H1 (cell line): ENCODE measurements around the gene PIK3R1. TPM values are rescaled to one million over a fixed set of nuclear protein-coding genes. Genes with fewer than 3 reads are reported as not detected.

Experiments
- CTCF ChIA-PET: fragments of 300-600 bp; sonication (Branson Sonifier 250); formaldehyde crosslinking; loops from one replicate; lab custom pipeline; 2021; ENCODE audit not compliant: partially characterized antibody; lab: Charles Lee
- POLR2A ChIA-PET: fragments of 300-600 bp; sonication (Branson Sonifier 250); formaldehyde crosslinking; loops from one replicate; lab custom pipeline; 2021; ENCODE audit warnings: inconsistent platforms; ENCODE audit not compliant: partially characterized antibody; lab: Charles Lee
- DNase-seq, 2 experiments: peaks; one replicate each; pipeline versions ENCODE4 v3.0.0 to v3.0.0-alpha.2; 2010 to 2022; ENCODE audit warnings: low spot score in 2 of 2, low read depth in 1 of 2, mixed read lengths in 1 of 2
- FAIRE-seq: peaks from 2 replicates; lab custom pipeline; 2011; peaks lifted over from hg19 to GRCh38; lab: Jason Lieb, UNC
- H2AFZ ChIP-seq: 2 replicates; pipeline ENCODE4 v1.8.1; 2012; ENCODE audit warnings: low read length, inconsistent platforms
- H2AK5ac ChIP-seq: 2 replicates; pipeline ENCODE4 v1.6.1; 2013; ENCODE audit warnings: low read depth, low read length
- H2BK120ac ChIP-seq: replicated peaks from 2 replicates; pipeline ENCODE3; 2013; ENCODE audit warnings: low read depth, low read length, inconsistent platforms
- H2BK12ac ChIP-seq: 2 replicates; pipeline ENCODE4 v1.6.1; 2013; ENCODE audit warnings: low read depth, low read length
- H2BK15ac ChIP-seq: 2 replicates; pipeline ENCODE4 v1.6.1; 2013; ENCODE audit warnings: low read length
- H2BK20ac ChIP-seq: 2 replicates; pipeline ENCODE4 v1.6.1; 2013; ENCODE audit warnings: low read length
- H2BK5ac ChIP-seq: 2 replicates; pipeline ENCODE4 v1.6.1; 2013; ENCODE audit warnings: low read depth, low read length
- H3K14ac ChIP-seq: 2 replicates; pipeline ENCODE4 v1.6.1; 2013; ENCODE audit warnings: inconsistent platforms; ENCODE audit not compliant: insufficient read length
- H3K18ac ChIP-seq: 2 replicates; pipeline ENCODE4 v1.6.1; 2013; ENCODE audit warnings: low read length; ENCODE audit errors: extremely low read depth
- H3K23ac ChIP-seq: 2 replicates; pipeline ENCODE4 v1.6.1; 2013; ENCODE audit warnings: inconsistent platforms; ENCODE audit not compliant: insufficient read length
- H3K23me2 ChIP-seq: 2 replicates; pipeline ENCODE4 v1.6.1; 2013; ENCODE audit warnings: low read depth, low read length
- H3K27ac ChIP-seq: 2 replicates; pipeline ENCODE4 v1.6.1; 2011; ENCODE audit warnings: low read depth, low read length, inconsistent platforms
- H3K27me3 ChIP-seq, 4 experiments: replicated peaks in 1 of 4; 1 replicate in 1 of 4; 2 replicates in 3 of 4; pipeline versions ENCODE4 v1.6.1 to v1.8.1; 2011 to 2013; ENCODE audit warnings: low read length in 3 of 4, mild to moderate bottlenecking in 3 of 4, inconsistent platforms in 2 of 4, mixed read lengths in 2 of 4, moderate library complexity in 1 of 4; ENCODE audit not compliant: control insufficient read depth in 3 of 4, insufficient read depth in 3 of 4; ENCODE audit errors: extremely low read depth in 1 of 4
- H3K36me3 ChIP-seq, 4 experiments: 2 replicates each; pipeline versions ENCODE4 v1.6.1 to v1.8.1; 2011 to 2013; ENCODE audit warnings: mild to moderate bottlenecking in 4 of 4, low read length in 3 of 4, moderate library complexity in 2 of 4, control low read depth in 1 of 4, inconsistent platforms in 1 of 4; ENCODE audit not compliant: insufficient read depth in 4 of 4, control insufficient read depth in 2 of 4
- H3K4ac ChIP-seq: replicated peaks from 2 replicates; pipeline ENCODE3; 2013; ENCODE audit warnings: low read length, low read depth, mixed read lengths, inconsistent platforms; ENCODE audit not compliant: insufficient read length
- H3K4me1 ChIP-seq, 4 experiments: replicated peaks in 1 of 4; 1 replicate in 1 of 4; 2 replicates in 3 of 4; pipeline versions ENCODE4 v1.6.1 to v1.8.1; 2011 to 2013; ENCODE audit warnings: low read length in 3 of 4, inconsistent platforms in 2 of 4, mixed read lengths in 1 of 4; ENCODE audit not compliant: insufficient read depth in 4 of 4, control insufficient read depth in 3 of 4
- H3K4me2 ChIP-seq, 2 experiments: 2 replicates each; pipeline versions ENCODE4 v1.6.1 to v1.8.1; 2011 to 2013; ENCODE audit warnings: low read depth in 2 of 2, low read length in 2 of 2, control low read depth in 1 of 2, inconsistent platforms in 1 of 2, mild to moderate bottlenecking in 1 of 2; ENCODE audit not compliant: insufficient read depth in 1 of 2
- H3K4me3 ChIP-seq, 4 experiments: fragments of 200-600, 300-600 bp in 1 of 4; sonication (generic), shearing (Covaris generic), sonication (Bioruptor Twin) in 1 of 4; 2 replicates each; pipeline versions ENCODE4 v1.5.1 to v1.8.1; 2011 to 2016; ENCODE audit warnings: low read length in 4 of 4, low read depth in 3 of 4, control low read depth in 2 of 4, inconsistent platforms in 2 of 4, mild to moderate bottlenecking in 2 of 4, mixed read lengths in 1 of 4, moderate library complexity in 1 of 4; ENCODE audit not compliant: insufficient read depth in 2 of 4; ENCODE audit errors: extremely low read depth in 1 of 4
- H3K56ac ChIP-seq: replicated peaks from 2 replicates; pipeline ENCODE3; 2013; ENCODE audit warnings: low read depth, mild to moderate bottlenecking, mixed read lengths, low read length, inconsistent platforms; ENCODE audit not compliant: insufficient read length
- H3K79me1 ChIP-seq: 2 replicates; pipeline ENCODE4 v1.6.1; 2013; ENCODE audit warnings: low read depth, low read length, control low read depth
- H3K79me2 ChIP-seq, 2 experiments: 2 replicates each; pipeline versions ENCODE4 v1.6.1 to v1.8.1; 2012 to 2013; ENCODE audit warnings: low read length in 2 of 2, mild to moderate bottlenecking in 2 of 2, inconsistent platforms in 1 of 2; ENCODE audit not compliant: insufficient read depth in 2 of 2, control insufficient read depth in 1 of 2
- H3K9ac ChIP-seq, 4 experiments: replicated peaks in 1 of 4; 1 replicate in 1 of 4; 2 replicates in 3 of 4; pipeline versions ENCODE4 v1.6.1 to v1.8.1; 2011 to 2013; ENCODE audit warnings: low read depth in 3 of 4, low read length in 3 of 4, control low read depth in 2 of 4, mild to moderate bottlenecking in 2 of 4, moderate library complexity in 2 of 4, inconsistent platforms in 1 of 4; ENCODE audit errors: extremely low read depth in 1 of 4
- H3K9me3 ChIP-seq, 2 experiments: 2 replicates each; pipeline versions ENCODE4 v1.6.1 to v1.8.1; 2012 to 2013; ENCODE audit warnings: mild to moderate bottlenecking in 2 of 2, moderate library complexity in 2 of 2, control low read depth in 1 of 2, inconsistent platforms in 1 of 2, low read depth in 1 of 2, low read length in 1 of 2, mixed read lengths in 1 of 2; ENCODE audit not compliant: insufficient read depth in 2 of 2
- H4K20me1 ChIP-seq, 2 experiments: replicated peaks in 1 of 2; 2 replicates each; pipeline versions ENCODE3 to v1.8.1; 2011 to 2013; ENCODE audit warnings: inconsistent platforms in 2 of 2, low read length in 2 of 2, mild to moderate bottlenecking in 1 of 2; ENCODE audit not compliant: insufficient read depth in 2 of 2, control insufficient read depth in 1 of 2
- H4K5ac ChIP-seq: 2 replicates; pipeline ENCODE4 v1.6.1; 2013; ENCODE audit warnings: low read length, low read depth, mixed read lengths, inconsistent platforms; ENCODE audit not compliant: insufficient read length
- H4K8ac ChIP-seq: 2 replicates; pipeline ENCODE4 v1.8.0; 2013; ENCODE audit warnings: mild to moderate bottlenecking, moderate library complexity, low read length, inconsistent platforms; ENCODE audit not compliant: insufficient read depth; ENCODE audit errors: extremely low read depth
- H4K91ac ChIP-seq: replicated peaks from 2 replicates; pipeline ENCODE3; 2013; ENCODE audit warnings: low read length, mixed read lengths, inconsistent platforms; ENCODE audit not compliant: insufficient read length
- CEBPB ChIP-seq: IDR thresholded peaks from 2 replicates; pipeline ENCODE4 v1.6.1; 2012; ENCODE audit warnings: low read depth, low read length
- CHD2 ChIP-seq: IDR thresholded peaks from 2 replicates; pipeline ENCODE4 v1.6.1; 2012; ENCODE audit warnings: low read length, improper control_type of control experiment
- CTBP2 ChIP-seq: IDR thresholded peaks from 2 replicates; pipeline ENCODE4 v1.7.0; 2011; ENCODE audit warnings: borderline replicate concordance, mild to moderate bottlenecking, moderate library complexity, mixed read lengths, low read length; ENCODE audit not compliant: insufficient read depth, insufficient read length
- EGR1 ChIP-seq: IDR thresholded peaks from 2 replicates; pipeline ENCODE4 v1.6.1; 2011; ENCODE audit warnings: low read depth, low read length, borderline replicate concordance
- EZH2 ChIP-seq: fragments of 200-600 bp; sonication (generic); IDR thresholded peaks from 2 replicates; pipeline ENCODE4 v1.7.1; 2012; ENCODE audit warnings: low read depth, mild to moderate bottlenecking, moderate library complexity, low read length, inconsistent platforms; ENCODE audit not compliant: severe bottlenecking
- JUN ChIP-seq: IDR thresholded peaks from 2 replicates; pipeline ENCODE4 v1.6.1; 2011; ENCODE audit warnings: low read depth, mild to moderate bottlenecking, improper control_type of control experiment, low read length
- KDM1A ChIP-seq: fragments of 200-600, 300-600 bp; sonication (generic); IDR thresholded peaks from 2 replicates; pipeline ENCODE4 v1.7.1; 2016; ENCODE audit warnings: mild to moderate bottlenecking, low read length, borderline replicate concordance
- NRF1 ChIP-seq: IDR thresholded peaks from 2 replicates; pipeline ENCODE4 v1.6.1; 2011; ENCODE audit warnings: mild to moderate bottlenecking, low read depth, low read length, improper control_type of control experiment
- POLR2AphosphoS5 ChIP-seq: IDR thresholded peaks from 2 replicates; pipeline ENCODE4 v1.6.1; 2011; ENCODE audit warnings: low read depth, low read length
- RNF2 ChIP-seq: fragments of 200-900, 300-1000 bp; sonication (generic); IDR thresholded peaks from 2 replicates; pipeline ENCODE4 v1.7.1; 2016; ENCODE audit warnings: borderline replicate concordance, low read depth, mild to moderate bottlenecking, antibody characterized with exemption, low read length; ENCODE audit not compliant: poor library complexity, severe bottlenecking; ENCODE audit errors: missing control alignments
- SAP30 ChIP-seq: fragments of 300-600 bp; sonication (generic); IDR thresholded peaks from 2 replicates; pipeline ENCODE4 v1.7.1; 2012; ENCODE audit warnings: low read length, moderate library complexity, mild to moderate bottlenecking, inconsistent platforms; ENCODE audit not compliant: insufficient read depth, insufficient replicate concordance
- WGBS, 2 experiments: shearing (Covaris generic) in 1 of 2; methylation state at CpG; one replicate each; pipeline versions ENCODE4 v1.1.6 to v1.1.7; 2013 to 2015; ENCODE audit warnings: low lambda C conversion rate in 2 of 2, mixed read lengths in 2 of 2, inconsistent platforms in 1 of 2, low coverage in 1 of 2, missing lambda C conversion rate in 1 of 2; ENCODE audit not compliant: insufficient replicate concordance in 2 of 2, insufficient coverage in 1 of 2, insufficient read length in 1 of 2; ENCODE audit errors: extremely low coverage in 1 of 2, missing lambda C conversion rate in 1 of 2; 5-methylcytosine and 5-hydroxymethylcytosine counted together
- polyA plus RNA-seq, 7 experiments: library from polyadenylated mRNA; depleted of rRNA in 3 of 7; stranded (reverse) in 5 of 7; unstranded in 2 of 7; fragments of >200 nt in 5 of 7; fragments of 200-250 nt in 2 of 7; gene quantifications; 1 replicate in 5 of 7; 2 replicates in 1 of 7; 4 replicates in 1 of 7; pipeline versions ENCODE4 v1.2.1 to v1.2.3, GENCODE V29; 2011 to 2013; ENCODE audit warnings: missing spikeins in 2 of 7, mixed read lengths in 2 of 7
- total RNA-seq: library from RNA; stranded (reverse); fragmentation: NEBNext Ultra II Directional; extraction: Animal tissue kit (Norgen Biotek cat#: 25700); gene quantifications from 2 replicates; pipeline ENCODE4 v1.2.1, GENCODE V29; 2021

PIK3R1 gene
- total and polyA plus RNA-seq, 2 of the 8 experiments (the other 6 are each of a cell fraction or from before 2014, with no cell fraction given) = 2.3 to 13.7 TPM

DNA sequence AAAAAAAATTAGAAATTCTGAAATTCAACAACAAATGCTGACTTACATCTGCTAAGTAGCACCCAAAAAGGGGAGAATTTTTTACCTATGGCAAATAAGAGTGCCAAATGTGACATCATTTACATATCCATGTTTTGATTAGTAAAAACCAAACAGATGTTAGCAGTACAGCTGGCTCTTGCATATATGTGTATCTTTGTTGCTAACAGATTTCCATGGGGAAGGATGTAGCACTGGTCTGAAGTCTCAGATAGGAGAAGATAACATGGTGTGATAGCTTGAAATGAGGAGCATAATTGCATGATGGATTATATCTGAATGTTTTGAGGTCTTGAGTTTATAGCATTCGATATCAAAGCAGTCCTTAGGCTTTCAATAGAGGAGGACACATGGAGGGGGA lies 17.5 kb downstream of the PIK3R1 start:
- no peaks in the 10 kb centered on the region for H3K36me3 ChIP-seq
- H3K79me2 ChIP-seq = peaks cover 0 to 11% of the 10 kb centered on the region in 2 experiments; a peak in 1 of 4 replicates
- no peak overlapping the region for H3K4ac ChIP-seq
- H3K9ac ChIP-seq = no peak overlapping the region
- H3K18ac ChIP-seq = no peak overlapping the region
- ChIA-PET CTCF (no interaction called here), POLR2A (no interaction called here)
- H2BK12ac ChIP-seq = no peak overlapping the region
- H3K4me2 ChIP-seq = no peak overlapping the region
- no peak overlapping the region for H4K8ac ChIP-seq
- no peak overlapping the region for H3K27ac ChIP-seq
- no peak overlapping the region for H3K4me3 ChIP-seq
- no peak overlapping the region for H4K5ac ChIP-seq
- H2BK20ac ChIP-seq = no peak overlapping the region
- no peaks in the 10 kb centered on the region for H4K20me1 ChIP-seq
- no peaks in the 10 kb centered on the region for H3K27me3 ChIP-seq
- H2AK5ac ChIP-seq = no peak overlapping the region
- no peak for DNase-seq
- H3K23ac ChIP-seq = no peak overlapping the region
- 0 out of 7 replicates have a peak, but pooled peaks cover 0 to 1% (median 0%) of the 10 kb centered on the region in 4 experiments for H3K4me1 ChIP-seq
- no peak overlapping the region for H2AFZ ChIP-seq
- H3K9me3 ChIP-seq = no peaks in the 10 kb centered on the region
- no peak overlapping the region for H4K91ac ChIP-seq
- H2BK120ac ChIP-seq = no peak overlapping the region
- no peak for FAIRE-seq
- H3K79me1 ChIP-seq = no peaks in the 10 kb centered on the region; the same call in 1 of the 2 replicates
- no peak overlapping the region for H3K56ac ChIP-seq
- H2BK5ac ChIP-seq = no peak overlapping the region
- WGBS, 2 experiments = 83% methylated on average over 1 of the region's 1 CpG; no CpG with 5 or more reads in 1 of the 2 experiments
- no peaks in the 10 kb centered on the region for H3K23me2 ChIP-seq
- no peak overlapping the region for H2BK15ac ChIP-seq
- H3K14ac ChIP-seq = no peak overlapping the region
- TF ChIP-seq JUN (no peak), POLR2AphosphoS5 (no peak), CEBPB (no peak), EGR1 (no peak), KDM1A (no peak), RNF2 (no peak), CTBP2 (no peak), NRF1 (no peak), SAP30 (no peak), EZH2 (no peak), CHD2 (no peak)
